Activated B cell treated with CpG ODN at 0.5 μM for 24 hours (primary cell): ENCODE measurements around the gene ESYT1. TPM values are rescaled to one million over a fixed set of nuclear protein-coding genes. Genes with fewer than 3 reads are reported as not detected.

Experiments used
- ATAC-seq: fragments of 200-7000 bp; cut with Tn5 transposase; one replicate; pipeline ENCODE4 v1.10.0; 2021; ENCODE audit warnings: low read depth, mild to moderate bottlenecking, moderate library complexity
- CTCF ChIA-PET: fragments of 350-600 bp; sonication (Branson Sonifier 250); formaldehyde crosslinking; loops from one replicate; lab custom pipeline; 2021; ENCODE audit warnings: antibody characterized with exemption; lab: Charles Lee
- POLR2A ChIA-PET: fragments of 350-600 bp; sonication (Branson Sonifier 250); formaldehyde crosslinking; loops from one replicate; lab custom pipeline; 2021; ENCODE audit warnings: antibody characterized with exemption; lab: Charles Lee
- DNase-seq: peaks from one replicate; pipeline ENCODE4 v3.0.0; 2022
- H3K27ac Mint-ChIP-seq: one replicate; pipeline ENCODE4 v1.8.0; 2020; ENCODE audit warnings: mixed read lengths
- H3K27me3 Mint-ChIP-seq: one replicate; pipeline ENCODE4 v1.8.0; 2021; ENCODE audit warnings: mixed read lengths
- H3K36me3 Mint-ChIP-seq: one replicate; pipeline ENCODE4 v1.8.0; 2021; ENCODE audit warnings: low read depth, mixed read lengths
- H3K4me1 Mint-ChIP-seq: one replicate; pipeline ENCODE4 v1.8.0; 2021; ENCODE audit warnings: mixed read lengths
- H3K4me3 Mint-ChIP-seq: one replicate; pipeline ENCODE4 v1.8.0; 2020; ENCODE audit warnings: mild to moderate bottlenecking, mixed read lengths
- H3K9me3 Mint-ChIP-seq: one replicate; pipeline ENCODE4 v1.8.0; 2020; ENCODE audit warnings: mixed read lengths
- intact Hi-C: fragments of 100-400 bp; cut with micrococcal nuclease; formaldehyde crosslinking; loops from one replicate; pipeline ENCODE4 v1.15.1; 2024
- total RNA-seq: library from RNA; stranded (reverse); gene quantifications from 2 replicates; pipeline ENCODE4 v1.2.3, GENCODE V29; 2022
- TF ChIP-seq, protein P1 (sequence below): fragments of 200-600 bp; IDR thresholded peaks from one replicate; pipeline ENCODE4 v1.8.0; 2022; ENCODE audit warnings: antibody characterized with exemption, mild to moderate bottlenecking

ESYT1 gene
- total RNA-seq, 1 donor from 2014 or later: 137 TPM

DNA sequence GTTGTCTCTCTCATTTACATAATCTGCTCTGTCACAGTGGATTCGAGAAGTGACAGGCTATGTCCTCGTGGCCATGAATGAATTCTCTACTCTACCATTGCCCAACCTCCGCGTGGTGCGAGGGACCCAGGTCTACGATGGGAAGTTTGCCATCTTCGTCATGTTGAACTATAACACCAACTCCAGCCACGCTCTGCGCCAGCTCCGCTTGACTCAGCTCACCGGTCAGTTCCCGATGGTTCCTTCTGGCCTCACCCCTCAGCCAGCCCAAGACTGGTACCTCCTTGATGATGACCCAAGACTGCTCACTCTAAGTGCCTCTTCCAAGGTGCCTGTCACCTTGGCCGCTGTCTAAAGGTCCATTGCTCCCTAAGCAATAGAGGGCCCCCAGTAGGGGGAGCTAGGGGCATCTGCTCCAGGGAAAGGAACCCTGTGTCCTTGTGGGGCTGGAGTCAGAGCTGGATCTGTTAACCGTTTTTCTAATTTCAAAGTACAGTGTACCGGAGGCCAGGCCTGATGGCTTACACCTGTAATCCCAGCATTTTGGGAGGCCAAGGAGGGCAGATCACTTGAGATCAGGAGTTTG lies 43.0 kb upstream of the ESYT1 start:
- no peak overlapping the region for H3K4me3 Mint-ChIP-seq
- H3K27ac Mint-ChIP-seq: no peak overlapping the region
- H3K36me3 Mint-ChIP-seq: no peaks in the 10 kb centered on the region
- H3K27me3 Mint-ChIP-seq: peaks cover 18% of the 10 kb centered on the region
- no peak for DNase-seq
- no peak for ATAC-seq
- intact Hi-C loops: no loop called here
- H3K4me1 Mint-ChIP-seq: peaks cover 4% of the 10 kb centered on the region
- ChIA-PET CTCF (interaction anchor here (0.6 kb wide), 1 partner anchor 14 kb away, joined by 3 read pairs; no protein-coding TSS in a partner anchor), POLR2A (interaction anchor here (1.6 kb wide), 1 partner anchor 19 kb away, joined by 5 read pairs; the partner anchor contains the start of gene PA2G4)
- H3K9me3 Mint-ChIP-seq: no peaks in the 10 kb centered on the region
- TF ChIP-seq, protein P1, sequence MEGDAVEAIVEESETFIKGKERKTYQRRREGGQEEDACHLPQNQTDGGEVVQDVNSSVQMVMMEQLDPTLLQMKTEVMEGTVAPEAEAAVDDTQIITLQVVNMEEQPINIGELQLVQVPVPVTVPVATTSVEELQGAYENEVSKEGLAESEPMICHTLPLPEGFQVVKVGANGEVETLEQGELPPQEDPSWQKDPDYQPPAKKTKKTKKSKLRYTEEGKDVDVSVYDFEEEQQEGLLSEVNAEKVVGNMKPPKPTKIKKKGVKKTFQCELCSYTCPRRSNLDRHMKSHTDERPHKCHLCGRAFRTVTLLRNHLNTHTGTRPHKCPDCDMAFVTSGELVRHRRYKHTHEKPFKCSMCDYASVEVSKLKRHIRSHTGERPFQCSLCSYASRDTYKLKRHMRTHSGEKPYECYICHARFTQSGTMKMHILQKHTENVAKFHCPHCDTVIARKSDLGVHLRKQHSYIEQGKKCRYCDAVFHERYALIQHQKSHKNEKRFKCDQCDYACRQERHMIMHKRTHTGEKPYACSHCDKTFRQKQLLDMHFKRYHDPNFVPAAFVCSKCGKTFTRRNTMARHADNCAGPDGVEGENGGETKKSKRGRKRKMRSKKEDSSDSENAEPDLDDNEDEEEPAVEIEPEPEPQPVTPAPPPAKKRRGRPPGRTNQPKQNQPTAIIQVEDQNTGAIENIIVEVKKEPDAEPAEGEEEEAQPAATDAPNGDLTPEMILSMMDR: no peak

DNA sequence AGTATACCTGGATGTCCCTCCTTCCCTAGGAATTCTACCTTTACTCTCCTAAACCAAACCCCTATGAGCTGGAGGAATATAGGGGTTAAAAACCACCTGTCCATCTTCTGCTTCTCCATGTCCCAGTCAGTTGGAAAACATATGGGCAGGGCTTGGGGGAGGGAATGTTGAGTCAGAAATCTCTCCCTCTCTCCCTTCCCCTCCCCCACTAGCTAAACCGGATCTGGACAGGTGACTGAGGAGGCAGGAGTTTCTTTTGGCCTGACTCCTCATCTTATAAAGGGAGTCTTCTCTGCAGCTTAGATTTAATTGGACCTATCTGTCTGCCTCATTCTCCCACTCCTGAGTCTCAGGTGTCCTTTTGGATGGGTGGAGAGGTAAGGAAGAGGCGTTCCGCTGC lies 42.0 kb upstream of the ESYT1 start:
- Mint-ChIP-seq H3K36me3 (no peaks in the 10 kb centered on the region), H3K27ac (no peak overlapping the region), H3K9me3 (no peaks in the 10 kb centered on the region), H3K4me3 (no peak overlapping the region), H3K27me3 (peaks cover 14% of the 10 kb centered on the region), H3K4me1 (no peaks in the 10 kb centered on the region)
- TF ChIP-seq, protein P1: no peak
- DNase-seq (no peak), ATAC-seq (no peak)
- CTCF ChIA-PET: interaction anchor here (1.1 kb wide), 1 partner anchor 90 kb away, joined by 4 read pairs; no protein-coding TSS in a partner anchor
- POLR2A ChIA-PET: interaction anchor here (0.5 to 1.6 kb wide), 3 partner anchors 18 to 1391 kb away, joined by 3 to 10 read pairs (median 5); partner anchors contain the start of gene PA2G4
- intact Hi-C loops: no loop called here

DNA sequence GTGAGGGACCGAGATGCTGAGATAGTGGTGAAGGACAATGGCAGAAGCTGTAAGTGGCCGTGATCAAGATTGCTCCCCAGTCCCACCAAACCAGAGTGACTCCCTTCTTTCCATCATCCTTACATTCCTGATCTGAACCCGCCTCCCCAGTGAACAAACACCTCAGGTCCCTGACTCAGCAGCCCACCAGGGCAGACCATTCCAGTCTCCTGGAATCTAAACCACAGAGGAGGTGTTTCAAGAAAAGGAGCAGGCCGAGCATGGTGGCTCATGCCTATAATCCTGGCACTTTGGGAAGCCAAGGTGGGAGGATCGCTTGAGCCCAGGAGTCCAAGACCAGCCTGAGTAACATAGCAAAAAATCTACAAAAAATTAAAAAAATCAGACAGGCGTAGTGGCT lies 41.5 kb upstream of the ESYT1 start:
- Mint-ChIP-seq H3K9me3 (no peaks in the 10 kb centered on the region), H3K4me3 (no peak overlapping the region), H3K27me3 (peaks cover 11% of the 10 kb centered on the region), H3K36me3 (no peaks in the 10 kb centered on the region), H3K27ac (no peak overlapping the region), H3K4me1 (no peaks in the 10 kb centered on the region)
- CTCF ChIA-PET: interaction anchor here (1.1 kb wide), 1 partner anchor 91 kb away, joined by 4 read pairs; no protein-coding TSS in a partner anchor
- intact Hi-C loops: no loop called here
- ATAC-seq (no peak), DNase-seq (no peak)
- POLR2A ChIA-PET: interaction anchor here (0.5 kb wide), 1 partner anchor 1391 kb away, joined by 3 read pairs; no protein-coding TSS in a partner anchor
- TF ChIP-seq, protein P1: no peak

DNA sequence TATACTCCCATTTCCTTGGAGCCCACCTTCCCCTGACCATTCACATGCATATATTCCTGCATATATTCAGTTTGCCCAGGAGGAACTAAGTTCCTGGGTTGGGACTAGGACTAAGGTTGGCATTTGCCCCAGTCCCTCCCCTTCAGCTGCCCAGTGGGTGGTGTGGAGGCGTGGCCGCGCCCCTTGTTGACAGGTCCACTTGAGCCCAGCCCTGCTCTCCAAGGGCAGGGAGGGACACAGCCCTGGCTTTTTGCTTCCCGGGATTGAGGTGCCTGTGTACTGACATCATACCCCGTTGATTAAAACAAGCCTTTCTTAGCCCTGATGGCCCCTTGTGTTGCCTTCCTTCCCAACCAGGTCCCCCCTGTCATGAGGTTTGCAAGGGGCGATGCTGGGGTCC lies 40.8 kb upstream of the ESYT1 start:
- no peaks in the 10 kb centered on the region for H3K36me3 Mint-ChIP-seq
- TF ChIP-seq, protein P1: no peak
- H3K9me3 Mint-ChIP-seq: no peaks in the 10 kb centered on the region
- no peak overlapping the region for H3K27ac Mint-ChIP-seq
- intact Hi-C loops: no loop called here
- H3K4me3 Mint-ChIP-seq: no peak overlapping the region
- ATAC-seq (no peak), DNase-seq (no peak)
- peaks cover 8% of the 10 kb centered on the region for H3K27me3 Mint-ChIP-seq
- no peaks in the 10 kb centered on the region for H3K4me1 Mint-ChIP-seq
- ChIA-PET CTCF (no interaction called here), POLR2A (no interaction called here)

DNA sequence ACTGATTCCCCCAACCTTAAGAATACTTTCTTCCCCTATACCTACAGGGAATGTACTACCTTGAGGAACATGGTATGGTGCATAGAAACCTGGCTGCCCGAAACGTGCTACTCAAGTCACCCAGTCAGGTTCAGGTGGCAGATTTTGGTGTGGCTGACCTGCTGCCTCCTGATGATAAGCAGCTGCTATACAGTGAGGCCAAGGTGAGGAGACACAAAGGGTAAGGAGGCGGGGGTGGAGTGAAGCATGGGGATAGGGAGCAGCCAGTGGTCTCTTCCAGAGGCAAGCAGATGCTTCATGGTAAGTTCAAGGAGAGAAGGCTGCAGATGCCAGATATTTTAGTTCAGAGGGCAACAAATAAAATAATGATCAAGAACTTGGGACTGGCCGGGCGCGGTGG lies 30.3 kb upstream of the ESYT1 start:
- ChIA-PET POLR2A (interaction anchor here (0.6 kb wide), 1 partner anchor 991 kb away, joined by 4 read pairs; the partner anchor contains the start of gene NAB2), CTCF (no interaction called here)
- Mint-ChIP-seq H3K4me1 (no peaks in the 10 kb centered on the region), H3K27ac (no peak overlapping the region), H3K9me3 (no peaks in the 10 kb centered on the region), H3K27me3 (peaks cover 26% of the 10 kb centered on the region), H3K36me3 (no peaks in the 10 kb centered on the region), H3K4me3 (no peak overlapping the region)
- ATAC-seq: no peak
- intact Hi-C loops: no loop called here
- DNase-seq: no peak
- TF ChIP-seq, protein P1: no peak
